B cell (primary cell): ENCODE results near the gene TBC1D14. TPM values are rescaled to one million over a fixed set of nuclear protein-coding genes. Genes with fewer than 3 reads are reported as not detected.

ENCODE experiments used
- ATAC-seq: fragments of 200-7000 bp; cut with Tn5 transposase; one replicate; pipeline ENCODE4 v1.10.0; 2021; ENCODE audit warnings: low read depth, mild to moderate bottlenecking, moderate number of reproducible peaks, moderate library complexity
- CTCF ChIA-PET: fragments of 350-600 bp; sonication (Branson Sonifier 250); formaldehyde crosslinking; loops from one replicate; lab custom pipeline; 2021; ENCODE audit warnings: antibody characterized with exemption, inconsistent platforms; lab: Charles Lee
- POLR2A ChIA-PET: fragments of 350-600 bp; sonication (Branson Sonifier 250); formaldehyde crosslinking; loops from one replicate; lab custom pipeline; 2021; ENCODE audit warnings: antibody characterized with exemption; lab: Charles Lee
- DNase-seq: peaks from one replicate; pipeline ENCODE4 v3.0.0; 2013
- H2AFZ ChIP-seq: 2 replicates; pipeline ENCODE4 v1.6.1; 2012; ENCODE audit warnings: mild to moderate bottlenecking, low read depth, low read length; ENCODE audit not compliant: insufficient read depth, poor library complexity, severe bottlenecking
- H3K27ac ChIP-seq, 2 donors: 1 replicate in 1 of 2; 2 replicates in 1 of 2; pipeline ENCODE4 v1.5.1; 2012 to 2013; ENCODE audit warnings: low read length in 2 of 2, mild to moderate bottlenecking in 2 of 2, moderate library complexity in 1 of 2
- H3K27me3 ChIP-seq, 4 experiments: fragments of 200-600 bp in 1 of 4; sonication (generic) in 1 of 4; replicated peaks in 1 of 4; 1 replicate in 2 of 4; 2 replicates in 2 of 4; pipeline versions ENCODE4 v1.6.1 to v1.7.0; 2013 to 2016; ENCODE audit warnings: low read length in 3 of 4, mild to moderate bottlenecking in 2 of 4, mixed read lengths in 1 of 4, moderate library complexity in 1 of 4; ENCODE audit not compliant: insufficient read depth in 4 of 4, control insufficient read depth in 3 of 4; ENCODE audit errors: control extremely low read depth in 1 of 4
- H3K36me3 ChIP-seq, 2 experiments: replicated peaks in 1 of 2; 1 replicate in 1 of 2; 2 replicates in 1 of 2; pipeline versions ENCODE4 v1.6.1 to v1.7.1; 2013; ENCODE audit warnings: low read length in 1 of 2; ENCODE audit not compliant: insufficient read depth in 2 of 2, control insufficient read depth in 1 of 2; ENCODE audit errors: control extremely low read depth in 1 of 2, extremely low read depth in 1 of 2
- H3K4me1 ChIP-seq, 2 donors: fragments of 200-600 bp in 1 of 2; sonication (generic) in 1 of 2; 1 replicate in 1 of 2; 2 replicates in 1 of 2; pipeline versions ENCODE4 v1.5.1 to v1.6.1; 2013 to 2017; ENCODE audit warnings: low read length in 2 of 2; ENCODE audit not compliant: control insufficient read depth in 2 of 2, insufficient read depth in 2 of 2
- H3K4me2 ChIP-seq: replicated peaks from 2 replicates; pipeline ENCODE3; 2012; ENCODE audit warnings: mild to moderate bottlenecking, low read depth, low read length; ENCODE audit not compliant: poor library complexity, severe bottlenecking
- H3K4me3 ChIP-seq, 5 experiments: fragments of 200-600 bp in 1 of 5; sonication (generic) in 1 of 5; 1 replicate in 3 of 5; 2 replicates in 2 of 5; pipeline versions ENCODE4 v1.5.1 to v1.7.0; 2011 to 2016; ENCODE audit warnings: low read length in 4 of 5, mild to moderate bottlenecking in 4 of 5, low read depth in 2 of 5, control low read depth in 1 of 5, moderate library complexity in 1 of 5; ENCODE audit not compliant: insufficient read depth in 1 of 5; ENCODE audit errors: control extremely low read depth in 1 of 5, extremely low read depth in 1 of 5
- H3K79me2 ChIP-seq: fragments of 200-600 bp; sonication (generic); one replicate; pipeline ENCODE4 v1.6.0; 2016; ENCODE audit warnings: low read length; ENCODE audit not compliant: control insufficient read depth, insufficient read depth
- H3K9ac ChIP-seq: fragments of 200-600 bp; sonication (generic); 2 replicates; pipeline ENCODE4 v1.6.1; 2017; ENCODE audit warnings: mild to moderate bottlenecking, low read length, moderate library complexity
- H3K9me3 ChIP-seq, 3 donors: one replicate each; pipeline versions ENCODE4 v1.6.1 to v1.7.1; 2013; ENCODE audit warnings: low read length in 2 of 3; ENCODE audit not compliant: control insufficient read depth in 2 of 3, insufficient read depth in 1 of 3; ENCODE audit errors: control extremely low read depth in 1 of 3
- H4K20me1 ChIP-seq: 2 replicates; pipeline ENCODE4 v1.6.0; 2012; ENCODE audit warnings: mild to moderate bottlenecking, low read length; ENCODE audit not compliant: insufficient read depth, control insufficient read depth, poor library complexity, severe bottlenecking
- H3K27ac Mint-ChIP-seq: one replicate; pipeline ENCODE4 v1.8.0; 2021; ENCODE audit warnings: mixed read lengths
- H3K27me3 Mint-ChIP-seq: one replicate; pipeline ENCODE4 v1.8.0; 2021; ENCODE audit warnings: mixed read lengths
- H3K4me1 Mint-ChIP-seq: one replicate; pipeline ENCODE4 v1.8.0; 2021; ENCODE audit warnings: mixed read lengths
- H3K4me3 Mint-ChIP-seq: one replicate; pipeline ENCODE4 v1.8.0; 2021; ENCODE audit warnings: mixed read lengths
- H3K9me3 Mint-ChIP-seq: one replicate; pipeline ENCODE4 v1.8.0; 2022; ENCODE audit warnings: mixed read lengths; ENCODE audit not compliant: insufficient read depth
- EZH2 ChIP-seq: IDR thresholded peaks from 2 replicates; pipeline ENCODE4 v1.6.1; 2012; ENCODE audit warnings: borderline replicate concordance, low read depth, mild to moderate bottlenecking, moderate library complexity, low read length; ENCODE audit not compliant: insufficient read depth, poor library complexity, severe bottlenecking
- WGBS: methylation state at CpG from one replicate; pipeline ENCODE4 v1.1.5; 2013; ENCODE audit warnings: missing lambda C conversion rate; ENCODE audit not compliant: insufficient coverage; 5-methylcytosine and 5-hydroxymethylcytosine counted together
- intact Hi-C: fragments of 100-400 bp; cut with micrococcal nuclease; formaldehyde crosslinking; loops from one replicate; pipeline ENCODE4 v1.10.0; 2022
- polyA plus RNA-seq: library from polyadenylated mRNA; depleted of rRNA; stranded (reverse); fragments of >200 nt; gene quantifications from 2 replicates; pipeline ENCODE4 v1.2.3, GENCODE V29; 2012
- total RNA-seq, 2 donors: library from RNA; stranded (reverse); fragments of 120-200 nt in 1 of 2; gene quantifications; 1 replicate in 1 of 2; 2 replicates in 1 of 2; pipeline versions ENCODE4 v1.2.3 to v1.2.4, GENCODE V29; 2013 to 2022
- TF ChIP-seq, protein P1 (sequence below): fragments of 200-600 bp; IDR thresholded peaks from one replicate; pipeline ENCODE4 v1.8.0; 2022; ENCODE audit warnings: antibody characterized with exemption, mild to moderate bottlenecking

The TBC1D14 gene
- total and polyA plus RNA-seq, 2 donors (not counting 1 experiment from before 2014, with no cell fraction given): 21.9 to 42.0 TPM

DNA sequence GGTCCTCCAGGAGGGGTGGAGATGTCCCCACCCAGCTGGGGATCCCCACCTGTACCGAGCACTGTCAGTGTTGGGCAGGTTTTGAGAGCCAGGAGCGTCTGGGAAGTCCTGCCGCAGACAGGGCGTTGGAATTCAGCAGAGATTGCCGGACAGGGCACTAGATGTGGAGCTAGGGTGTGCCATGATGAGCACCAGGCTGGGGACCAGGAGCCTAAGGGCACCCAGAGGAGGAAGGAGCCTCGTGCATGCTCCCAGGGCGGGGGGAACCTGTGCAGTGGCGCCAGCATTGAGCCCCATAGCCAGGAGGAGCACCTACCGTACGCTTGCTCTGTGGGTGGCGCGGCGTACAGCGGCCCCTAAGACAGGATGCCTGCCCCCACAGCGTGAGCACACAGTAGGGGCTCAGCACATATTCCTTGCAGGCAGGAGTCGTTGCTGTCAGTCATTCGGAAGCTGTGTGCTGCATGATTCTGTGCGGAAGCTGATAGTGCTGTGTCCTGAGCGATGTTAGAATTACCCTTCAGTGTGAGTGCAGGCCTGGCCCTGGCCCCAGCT lies 114.8 kb downstream of the TBC1D14 start:
- H3K27me3 ChIP-seq: no peaks in the 10 kb centered on the region
- intact Hi-C loops: no loop called here
- no peak overlapping the region for H3K27ac Mint-ChIP-seq
- H2AFZ ChIP-seq: no peak overlapping the region
- H3K4me3 ChIP-seq: no peak overlapping the region
- H3K27me3 Mint-ChIP-seq: no peaks in the 10 kb centered on the region
- H3K4me2 ChIP-seq: no peak overlapping the region
- no peaks in the 10 kb centered on the region for H3K9me3 Mint-ChIP-seq
- no peak overlapping the region for H3K9ac ChIP-seq
- H3K79me2 ChIP-seq: peaks cover 11% of the 10 kb centered on the region
- TF ChIP-seq, protein P1, sequence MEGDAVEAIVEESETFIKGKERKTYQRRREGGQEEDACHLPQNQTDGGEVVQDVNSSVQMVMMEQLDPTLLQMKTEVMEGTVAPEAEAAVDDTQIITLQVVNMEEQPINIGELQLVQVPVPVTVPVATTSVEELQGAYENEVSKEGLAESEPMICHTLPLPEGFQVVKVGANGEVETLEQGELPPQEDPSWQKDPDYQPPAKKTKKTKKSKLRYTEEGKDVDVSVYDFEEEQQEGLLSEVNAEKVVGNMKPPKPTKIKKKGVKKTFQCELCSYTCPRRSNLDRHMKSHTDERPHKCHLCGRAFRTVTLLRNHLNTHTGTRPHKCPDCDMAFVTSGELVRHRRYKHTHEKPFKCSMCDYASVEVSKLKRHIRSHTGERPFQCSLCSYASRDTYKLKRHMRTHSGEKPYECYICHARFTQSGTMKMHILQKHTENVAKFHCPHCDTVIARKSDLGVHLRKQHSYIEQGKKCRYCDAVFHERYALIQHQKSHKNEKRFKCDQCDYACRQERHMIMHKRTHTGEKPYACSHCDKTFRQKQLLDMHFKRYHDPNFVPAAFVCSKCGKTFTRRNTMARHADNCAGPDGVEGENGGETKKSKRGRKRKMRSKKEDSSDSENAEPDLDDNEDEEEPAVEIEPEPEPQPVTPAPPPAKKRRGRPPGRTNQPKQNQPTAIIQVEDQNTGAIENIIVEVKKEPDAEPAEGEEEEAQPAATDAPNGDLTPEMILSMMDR: no peak
- TF ChIP-seq EZH2: no peak
- no peak overlapping the region for H3K4me3 Mint-ChIP-seq
- H4K20me1 ChIP-seq: peaks cover 19% of the 10 kb centered on the region
- H3K36me3 ChIP-seq: peaks cover 0 to 71% of the 10 kb centered on the region in 2 experiments
- ATAC-seq: no peak
- DNase-seq: no peak
- H3K27ac ChIP-seq: no peak overlapping the region
- 94% methylated on average over 19 of the region's 19 CpGs for WGBS
- H3K9me3 ChIP-seq: no peaks in the 10 kb centered on the region
- ChIA-PET POLR2A (no interaction called here), CTCF (interaction anchor here (1.1 kb wide), 1 partner anchor 11 kb away, joined by 4 read pairs; no protein-coding TSS in a partner anchor)
- H3K4me1 Mint-ChIP-seq: peaks cover 2% of the 10 kb centered on the region
- no peaks in the 10 kb centered on the region for H3K4me1 ChIP-seq

GRCh38 chr4:7025040-7025602 lies 115.5 kb downstream of the TBC1D14 start:
- H2AFZ ChIP-seq: no peak overlapping the region
- CTCF ChIA-PET: no interaction called here
- 95% methylated on average over 26 of the region's 28 CpGs for WGBS

More at GRCh38 chr4:7025040-7025602, 115.5 kb downstream of the TBC1D14 start:
- Histone ChIP-seq H3K27ac (no peak overlapping the region), H3K4me1 (no peaks in the 10 kb centered on the region), H3K4me3 (no peak overlapping the region), H3K9me3 (no peaks in the 10 kb centered on the region), H3K36me3 (peaks cover 0 to 78% of the 10 kb centered on the region in 2 experiments), H3K9ac (no peak overlapping the region), H3K79me2 (peaks cover 10% of the 10 kb centered on the region), H3K4me2 (no peak overlapping the region), H3K27me3 (no peaks in the 10 kb centered on the region), H4K20me1 (peaks cover 16% of the 10 kb centered on the region)
- TF ChIP-seq EZH2: no peak
- TF ChIP-seq, protein P1: no peak
- H3K4me1 Mint-ChIP-seq: peaks cover 2% of the 10 kb centered on the region
- POLR2A ChIA-PET: no interaction called here
- DNase-seq: no peak
- no peak for ATAC-seq
- H3K9me3 Mint-ChIP-seq: no peaks in the 10 kb centered on the region
- H3K27ac Mint-ChIP-seq: no peak overlapping the region
- no peak overlapping the region for H3K4me3 Mint-ChIP-seq
- intact Hi-C loops: no loop called here
- no peaks in the 10 kb centered on the region for H3K27me3 Mint-ChIP-seq
